ENCODE results near the gene ZNF516.

ZNF516 gene

DNA sequence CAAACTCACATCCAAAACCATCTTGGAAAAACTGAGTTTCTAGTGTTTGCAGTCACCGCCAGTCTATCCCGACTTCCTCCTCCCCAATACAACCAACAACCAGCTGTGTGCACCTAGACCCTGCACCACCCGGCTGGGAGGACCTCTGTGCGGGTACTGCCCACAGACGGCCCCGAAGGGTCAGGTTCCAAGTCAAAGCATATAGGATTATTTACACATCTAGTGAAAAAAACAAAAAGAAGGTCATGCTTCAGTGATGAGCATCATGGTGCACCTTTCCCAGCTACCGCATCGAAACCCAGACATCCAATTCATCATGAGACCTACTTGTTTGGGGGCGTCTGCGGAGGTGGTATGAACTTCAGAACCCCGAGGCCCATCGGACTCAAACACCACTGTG is 124.8 kb downstream of the ZNF516 start:
- no peak for DNase-seq
- intact Hi-C loops (cut with DNase I), result no loop called here

DNA sequence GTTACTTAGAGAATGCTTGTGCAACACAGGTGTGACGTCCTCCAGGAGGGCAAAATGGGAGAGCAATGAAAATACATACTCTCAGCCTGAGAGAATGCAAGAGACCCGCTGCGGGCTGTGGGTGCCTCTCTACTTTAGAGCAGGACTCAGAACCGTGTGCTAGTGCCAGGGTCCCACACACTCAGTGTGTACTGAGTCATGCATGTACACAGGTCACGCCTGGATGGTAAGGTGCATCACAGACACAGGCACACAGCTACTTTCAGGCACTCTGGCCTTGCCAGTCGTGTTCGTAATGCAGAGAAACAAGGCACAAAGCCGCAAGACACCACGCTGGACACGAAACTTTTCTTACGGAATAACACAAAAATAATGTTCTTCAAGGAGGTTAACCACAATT is 125.3 kb downstream of the ZNF516 start:
- intact Hi-C loops (cut with DNase I), result no loop called here
- DNase-seq, result peak in 1 of 42 donors; percentile 2

DNA sequence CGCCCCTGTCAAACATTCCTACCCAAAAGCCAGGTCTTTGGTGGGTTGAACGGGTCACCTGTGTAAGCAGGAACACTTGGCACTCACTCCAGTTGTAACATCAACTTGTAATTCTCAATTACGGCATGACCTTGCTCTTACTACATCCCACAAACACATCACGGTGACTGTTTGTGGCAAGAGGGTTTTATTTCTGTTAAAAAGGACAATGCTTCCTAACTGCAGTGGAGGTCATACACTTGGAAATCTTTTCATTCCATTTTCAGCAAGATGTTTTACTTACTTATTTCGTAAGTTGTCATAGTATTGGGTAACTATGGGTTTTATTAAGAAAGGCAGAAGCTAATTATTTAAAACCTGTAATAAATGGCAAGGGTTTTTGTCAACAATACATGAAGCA is 126.1 kb downstream of the ZNF516 start:
- intact Hi-C loops (cut with DNase I), result no loop called here
- DNase-seq, result no peak

DNA sequence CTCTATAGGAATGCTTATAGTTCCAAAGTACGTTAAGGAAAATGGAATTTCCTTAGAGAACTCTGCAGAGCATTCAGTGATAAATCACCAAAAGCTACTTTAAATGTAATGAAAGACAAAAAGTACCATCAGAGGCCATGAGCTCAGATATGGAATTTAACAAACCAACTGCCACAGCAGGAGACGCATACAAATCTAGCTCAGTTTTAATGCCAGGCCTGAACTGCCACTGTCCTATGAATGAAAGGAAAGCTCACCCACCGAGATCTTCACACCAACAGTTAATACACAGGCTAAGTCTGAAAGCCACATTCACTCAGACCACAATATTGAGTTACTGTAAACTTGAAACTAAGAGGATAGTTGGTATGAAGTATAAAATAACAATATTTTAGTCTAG is 126.8 kb downstream of the ZNF516 start:
- intact Hi-C loops (cut with DNase I), result no loop called here
- no peak for DNase-seq

DNA sequence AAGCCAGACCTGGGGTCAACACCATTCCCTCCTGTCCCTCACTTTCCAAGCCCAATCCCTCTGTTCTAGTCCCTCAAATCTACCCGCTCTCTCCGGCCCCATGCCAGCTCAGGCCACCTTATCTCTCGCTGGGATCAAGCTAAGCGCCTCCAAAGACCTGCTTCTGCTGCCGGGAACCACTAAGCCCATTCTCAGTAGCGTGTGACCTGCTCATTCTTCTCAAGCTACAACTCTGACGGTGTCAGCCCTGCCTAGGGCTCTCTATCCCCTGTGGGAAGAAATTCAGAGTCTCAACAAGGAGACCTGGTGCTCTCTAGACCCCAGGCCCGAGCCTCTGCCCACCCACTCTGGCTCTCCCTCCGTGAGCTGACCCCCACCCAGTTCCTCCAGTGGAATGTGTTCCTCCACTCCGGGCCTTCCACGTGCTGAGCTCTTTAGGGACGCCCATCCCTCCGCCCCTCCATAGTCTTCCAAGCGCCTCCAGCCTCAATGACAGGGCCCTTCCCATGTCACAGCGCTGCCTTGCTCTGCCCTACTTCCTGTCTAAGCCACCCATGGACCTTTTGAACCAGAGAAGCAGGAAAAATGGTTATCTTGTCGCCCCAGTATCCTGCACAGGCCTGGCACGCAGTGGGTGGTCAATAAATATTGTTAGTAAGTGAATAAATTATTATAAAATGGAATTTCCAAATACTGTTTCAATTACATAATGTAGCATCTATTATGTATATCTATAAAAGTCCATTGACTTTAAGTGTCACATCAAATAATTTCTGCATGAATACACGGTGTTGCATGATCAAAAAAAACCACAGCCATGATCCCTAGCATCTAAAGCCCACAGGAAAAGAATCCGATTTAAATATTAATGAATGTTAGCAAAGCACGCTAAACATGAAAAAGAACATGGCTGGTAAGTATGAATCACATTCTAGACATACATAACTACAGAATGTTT is 127.6 kb downstream of the ZNF516 start:
- intact Hi-C loops (cut with DNase I), result no loop called here
- DNase-seq, result peak in 1 of 42 donors; percentile 6

DNA sequence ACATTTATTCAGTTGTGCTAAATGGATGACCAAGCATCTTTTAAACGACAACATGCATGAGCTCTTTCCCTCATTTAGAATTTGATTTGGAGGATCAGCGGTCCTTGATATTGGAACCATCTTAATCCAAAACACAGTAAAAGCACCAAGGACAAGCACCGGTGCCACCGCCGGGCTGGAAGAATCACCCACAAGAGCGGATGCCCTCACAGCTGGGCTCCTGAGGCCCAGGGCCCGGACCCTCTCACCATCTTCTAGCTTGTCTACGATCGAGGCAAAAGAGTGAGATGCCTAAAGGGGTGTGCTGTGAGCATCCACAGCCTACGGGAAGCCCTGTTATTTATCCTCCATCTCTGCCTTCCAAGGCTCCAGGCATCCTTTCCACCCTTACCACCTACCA is 129.5 kb downstream of the ZNF516 start:
- intact Hi-C loops (cut with DNase I), result no loop called here
- DNase-seq, result no peak

DNA sequence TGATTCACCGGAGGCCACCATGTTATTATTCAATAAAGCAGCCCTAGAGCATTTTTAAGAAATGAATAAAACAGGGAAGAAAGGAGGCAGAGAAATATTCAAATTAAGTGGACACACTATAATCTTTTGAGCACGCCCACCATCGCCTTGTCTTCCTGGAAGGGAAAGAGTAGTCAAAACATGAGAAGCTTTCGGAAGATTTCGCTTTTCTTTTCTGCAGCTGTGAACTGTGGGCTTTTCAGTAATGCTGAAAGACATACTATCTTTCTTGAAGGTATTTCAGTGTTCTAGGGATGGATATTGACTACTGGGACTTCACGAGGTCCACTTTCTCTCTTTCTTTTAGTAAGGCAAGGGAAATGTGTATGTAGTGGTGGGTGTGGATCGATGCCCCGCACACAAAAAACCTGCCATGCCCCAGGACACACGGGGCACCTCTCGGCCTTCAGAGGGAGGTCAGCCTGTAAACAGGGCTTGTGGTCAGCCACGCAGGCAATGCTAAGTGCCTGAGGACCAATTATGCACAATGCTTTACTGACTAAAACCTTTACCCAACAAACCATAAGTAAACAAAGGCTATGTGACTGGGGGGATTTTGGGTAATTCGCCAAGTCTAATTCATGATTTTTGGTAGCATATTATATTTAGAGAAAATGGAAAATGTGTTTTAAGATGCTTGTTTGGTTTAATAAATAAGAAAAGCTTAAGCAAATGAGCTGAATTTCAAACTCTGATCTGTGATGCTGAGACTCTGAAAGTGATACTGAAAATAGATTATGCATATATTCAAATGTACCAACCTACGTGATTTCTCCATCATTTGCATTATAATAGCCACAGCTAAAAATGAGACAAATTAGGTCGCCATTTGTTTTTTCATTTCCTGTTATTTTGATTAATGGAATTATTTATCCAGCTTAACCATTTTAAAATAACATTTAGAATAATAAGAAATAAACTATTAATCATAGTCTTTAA is 130.5 kb downstream of the ZNF516 start:
- DNase-seq, result no peak

DNA sequence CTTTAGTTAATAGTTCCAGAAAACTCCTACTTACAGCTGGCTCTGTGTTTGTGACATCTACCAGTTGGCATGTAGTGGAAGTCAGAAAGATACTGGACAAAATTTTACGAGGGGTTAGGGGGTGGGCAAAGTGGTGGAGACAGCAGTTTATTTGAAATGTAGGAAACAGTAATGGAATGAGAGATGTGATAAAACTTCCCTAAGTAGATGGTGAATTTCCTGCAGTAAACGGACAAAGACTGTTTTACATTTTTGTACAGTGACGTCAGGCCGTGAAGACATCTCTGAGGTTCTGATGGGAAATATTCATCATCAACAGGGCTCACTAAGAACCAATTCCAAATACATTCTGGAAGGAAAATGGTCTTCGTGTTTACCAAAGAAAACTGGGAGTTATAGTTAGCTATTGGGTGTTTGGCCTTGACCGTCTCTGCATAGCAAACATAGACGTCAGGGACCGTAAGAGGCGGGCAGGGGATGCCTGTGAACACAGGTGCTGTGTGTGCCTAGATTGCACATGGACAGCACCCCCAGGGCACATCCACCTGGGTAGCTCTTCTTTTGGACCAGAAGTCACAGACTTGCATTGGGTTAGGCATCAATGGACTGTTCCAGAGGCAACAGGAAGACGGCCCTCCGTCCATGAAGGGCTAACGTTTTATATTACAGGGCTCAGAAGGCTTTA is 131.5 kb downstream of the ZNF516 start:
- DNase-seq, result no peak
- intact Hi-C loops (cut with DNase I), result no loop called here

More for the DNA sequence above, 130.5 kb downstream of the ZNF516 start:
- intact Hi-C loops (cut with DNase I), result no loop called here

DNA sequence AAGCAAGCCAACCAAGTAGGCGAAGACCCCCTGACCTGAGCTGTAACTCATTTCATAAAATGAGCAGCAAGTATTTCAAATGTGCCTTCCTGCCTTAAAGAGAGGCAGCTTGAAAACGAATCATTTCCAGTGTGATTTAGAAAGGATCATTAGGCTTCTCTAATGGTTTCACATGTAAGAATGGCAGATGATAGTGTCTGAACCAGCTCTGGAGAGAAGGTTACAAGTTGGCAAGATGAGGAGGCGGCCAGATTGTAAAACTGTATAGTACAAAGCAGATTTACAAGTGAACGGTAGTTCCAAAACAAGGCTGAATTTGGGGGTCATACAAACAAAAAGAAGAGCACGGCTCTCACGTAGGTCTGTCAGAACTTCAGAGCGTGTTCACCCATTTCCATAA is 132.4 kb downstream of the ZNF516 start:
- intact Hi-C loops (cut with DNase I), result no loop called here
- DNase-seq, result no peak

DNA sequence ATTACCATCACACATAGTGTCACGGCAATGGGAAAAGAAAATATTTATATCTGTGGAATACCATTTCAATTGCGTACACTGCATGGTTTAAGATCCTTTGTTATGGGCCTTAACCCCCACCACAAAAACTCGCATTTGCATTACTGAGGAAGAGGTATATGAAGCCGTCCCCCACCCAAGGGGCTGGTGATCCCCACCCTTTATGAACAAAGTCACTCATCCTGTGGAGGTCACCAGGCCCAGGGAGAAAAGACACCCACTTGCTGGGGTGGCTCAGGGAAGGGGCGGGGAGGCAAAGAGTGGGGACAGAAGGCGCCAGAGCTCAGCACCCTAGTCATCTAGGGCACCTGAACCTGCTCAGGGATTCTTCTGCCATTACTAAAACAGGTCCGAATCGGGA is 133.8 kb downstream of the ZNF516 start:
- no peak for DNase-seq
- intact Hi-C loops (cut with DNase I), result no loop called here

DNA sequence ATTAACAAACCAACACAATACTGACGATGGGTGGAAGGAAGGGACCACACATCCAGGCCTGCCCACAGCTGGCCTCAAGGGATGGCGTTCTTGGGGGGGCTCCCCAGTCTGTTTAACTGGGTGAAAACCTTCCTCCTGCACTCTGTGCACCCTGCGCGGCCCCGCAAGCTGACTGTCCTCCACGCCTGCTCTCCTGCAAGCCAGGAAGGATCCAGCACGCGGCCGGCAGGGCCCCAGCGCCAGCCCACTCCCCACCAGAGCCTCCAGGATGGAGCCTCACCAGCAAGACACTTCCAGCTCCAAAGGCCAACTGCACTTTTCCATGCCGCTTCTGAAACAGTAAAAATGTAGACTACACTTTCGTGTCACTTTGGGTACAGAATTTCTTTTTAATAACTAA is 135.1 kb downstream of the ZNF516 start:
- no peak for DNase-seq
- intact Hi-C loops (cut with DNase I), result no loop called here

DNA sequence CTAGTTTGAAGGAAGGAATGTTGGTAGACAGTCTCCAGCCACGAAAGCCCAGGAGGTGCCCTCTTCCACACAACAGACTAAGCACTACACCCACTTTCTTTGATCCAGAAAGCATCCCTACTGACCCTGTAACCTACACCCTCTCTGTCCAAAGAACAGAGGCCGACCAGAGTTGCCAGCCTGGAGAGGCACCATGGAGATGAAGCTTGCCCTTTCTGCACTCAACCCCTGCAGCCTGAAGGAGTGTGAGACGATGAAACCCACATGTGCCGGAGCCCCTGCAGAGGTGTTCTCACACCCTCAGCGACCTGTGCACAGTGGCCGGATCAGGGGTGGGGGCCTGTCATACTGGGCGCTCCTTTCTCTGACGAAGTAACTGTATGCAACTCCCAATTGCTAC is 136.3 kb downstream of the ZNF516 start:
- intact Hi-C loops (cut with DNase I), result no loop called here
- peak in 1 of 42 donors; percentile 25 for DNase-seq

DNA sequence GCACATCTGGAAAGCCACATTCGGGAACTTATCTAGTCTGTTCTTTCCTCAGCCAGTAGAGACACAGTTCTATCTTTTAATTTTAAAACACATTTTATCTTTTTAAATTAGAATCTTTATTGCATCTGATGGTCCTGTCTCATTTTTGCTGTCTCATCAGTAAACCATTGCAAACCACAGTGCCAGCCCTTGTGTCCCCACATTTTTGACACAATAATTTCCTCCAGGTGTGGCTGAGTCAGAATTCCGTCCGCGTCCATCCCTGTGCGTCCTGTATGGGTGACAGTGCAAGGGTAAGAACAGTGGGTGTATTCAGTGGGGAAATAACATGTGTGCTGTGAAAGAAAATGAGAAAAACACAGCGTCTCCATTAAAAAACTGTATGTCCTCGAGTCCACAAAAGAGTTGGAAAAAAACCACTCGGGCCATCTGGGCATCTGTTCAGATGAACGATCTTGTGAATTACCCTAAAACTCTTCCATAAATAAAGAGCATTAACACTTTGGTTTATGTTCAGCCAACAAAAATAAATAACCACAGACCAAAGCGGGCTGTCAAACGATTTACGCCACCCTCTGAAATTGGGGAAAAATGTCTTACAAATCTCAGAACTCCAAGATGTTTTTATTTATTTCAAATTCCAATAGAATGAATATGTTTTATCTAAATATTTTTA is 137.3 kb downstream of the ZNF516 start:
- intact Hi-C loops (cut with DNase I), result no loop called here
- peak in 1 of 42 donors; percentile 33 for DNase-seq

DNA sequence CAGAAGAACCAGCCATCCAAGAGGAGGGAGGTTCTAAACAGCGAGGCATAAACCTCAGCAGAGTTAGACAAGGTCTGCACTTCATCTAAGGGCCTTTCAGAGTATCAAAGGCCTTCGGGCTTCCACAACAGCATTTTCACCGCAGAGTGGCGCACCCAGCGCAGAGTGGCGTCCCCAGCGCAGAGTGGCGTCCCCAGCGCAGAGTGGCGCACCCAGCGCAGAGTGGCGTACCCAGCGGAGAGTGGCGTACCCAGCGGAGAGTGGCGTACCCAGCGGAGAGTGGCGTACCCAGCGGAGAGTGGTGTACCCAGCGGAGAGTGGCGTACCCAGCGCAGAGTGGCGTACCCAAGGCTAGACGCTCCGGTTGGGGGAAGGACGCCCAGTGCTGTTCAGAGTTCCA is 137.9 kb downstream of the ZNF516 start:
- intact Hi-C loops (cut with DNase I), result no loop called here
- peak in 1 of 42 donors; percentile 24 for DNase-seq

DNA sequence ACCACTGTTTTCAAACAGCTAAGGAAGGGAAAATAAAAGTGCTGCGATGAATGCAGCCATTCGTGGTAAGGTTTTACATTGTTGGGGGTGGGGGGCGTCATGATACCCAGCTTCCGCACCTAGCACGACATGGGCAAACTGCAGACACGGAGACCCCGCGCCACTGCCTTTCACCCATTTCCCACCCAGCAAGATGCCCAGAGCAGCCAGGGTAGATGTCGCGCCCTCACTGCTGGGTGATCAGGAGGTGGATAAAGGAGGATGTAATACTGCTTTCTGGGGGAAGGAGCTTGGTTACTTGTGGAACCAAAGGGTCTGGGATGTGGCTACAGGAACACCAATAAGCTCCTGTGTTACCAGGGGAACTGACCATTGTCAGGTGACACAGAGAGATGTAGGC is 138.4 kb downstream of the ZNF516 start:
- DNase-seq, result peak in 1 of 42 donors; percentile 27
- intact Hi-C loops (cut with DNase I), result no loop called here

DNA sequence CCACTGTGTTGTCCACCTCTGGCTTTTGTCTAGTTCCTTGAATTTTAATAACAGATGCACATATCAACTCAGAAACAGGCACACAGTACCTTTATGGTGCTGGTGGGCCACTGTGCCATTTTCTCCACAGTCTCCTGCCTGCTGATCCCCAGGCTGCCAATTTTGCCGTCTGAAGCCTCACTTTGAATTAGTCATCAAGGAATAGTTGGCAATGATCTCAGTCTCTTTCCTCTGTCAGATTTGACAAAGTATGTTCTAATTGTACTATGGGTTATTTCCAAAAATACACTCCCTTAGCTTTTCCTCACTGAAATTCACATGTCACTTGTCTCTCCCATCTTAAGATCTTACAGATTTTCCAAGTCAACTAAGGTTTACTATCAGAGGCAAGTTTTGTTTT is 140.7 kb downstream of the ZNF516 start:
- peak in 10 of 42 donors; percentile 25 to 78 (median 48) for DNase-seq
- intact Hi-C loops (cut with DNase I), result no loop called here

DNA sequence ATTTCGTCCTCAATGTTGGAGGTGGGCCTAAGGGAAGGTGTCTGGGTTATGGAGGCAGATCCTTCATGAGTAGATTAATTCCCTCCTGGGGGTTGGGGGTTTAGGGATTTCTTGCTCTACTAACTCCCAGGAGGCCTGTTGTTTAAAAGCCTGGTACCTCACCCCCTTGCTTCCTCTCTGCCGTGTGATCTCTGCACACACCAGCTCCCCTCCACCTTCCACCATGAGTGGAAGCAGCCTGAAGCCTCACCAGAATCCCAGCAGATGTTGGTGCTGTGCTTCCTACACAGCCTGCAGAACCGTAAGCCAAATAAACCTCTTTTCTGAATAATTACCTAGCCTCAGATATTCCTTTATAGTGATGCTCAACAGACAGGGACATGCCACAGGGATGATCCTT is 141.5 kb downstream of the ZNF516 start:
- DNase-seq, result no peak
- intact Hi-C loops (cut with DNase I), result no loop called here

DNA sequence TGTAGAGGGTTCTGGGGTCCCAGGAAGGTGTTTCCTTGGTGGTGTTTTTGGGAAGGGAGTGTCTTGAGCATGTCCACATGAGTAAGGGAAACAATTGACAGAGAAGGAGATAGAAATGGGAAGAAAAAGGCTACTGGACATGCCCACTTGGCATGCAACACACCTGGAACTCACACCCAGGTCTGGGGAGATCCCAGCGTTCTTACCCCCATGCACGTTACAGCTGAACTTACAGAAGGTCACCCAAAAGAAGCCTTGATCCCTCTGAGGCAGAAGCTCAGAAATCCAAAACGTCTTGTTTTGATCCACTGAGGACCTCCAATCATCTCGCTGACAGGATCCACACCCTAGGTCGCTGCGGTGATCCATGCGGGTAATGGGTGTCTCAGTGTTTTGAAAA is 142.0 kb downstream of the ZNF516 start:
- no peak for DNase-seq
- intact Hi-C loops (cut with DNase I), result no loop called here

All from head of caudate nucleus (tissue), 42 donors.